HG02642 (cell line): Measurements from ENCODE around the gene SERPINB8.
"Not testable (repeated sequence)": the region's sequence is repeated elsewhere in the genome, so short reads cannot be mapped to it uniquely, and the experiment has no call there.

Source experiments
- ATAC-seq: cut with Tn5 transposase; IDR thresholded peaks from one replicate; pipeline ENCODE4 v1.9.1; 2021; ENCODE audit warnings: mild to moderate bottlenecking; ENCODE audit not compliant: unreplicated experiment, poor library complexity

Gene SERPINB8

GRCh38 chr18:63969942-63970808, at the start of gene SERPINB8:
Gene SERPINB8 (plus strand): TSS chr18:63970081. CDS start chr18:63978309, 8,228 bp downstream.
- peak; percentile 93 for ATAC-seq

GRCh38 chr18:63922049-63922448, 47.8 kb upstream of the SERPINB8 start:
- ATAC-seq: no peak

GRCh38 chr18:63924551-63924950, 45.3 kb upstream of the SERPINB8 start:
- no peak for ATAC-seq

GRCh38 chr18:63928331-63928730, 41.5 kb upstream of the SERPINB8 start:
- ATAC-seq: no peak

- ATAC-seq: not testable (repeated sequence)
Observed at GRCh38 chr18:63929369-63929768, 40.5 kb upstream of the SERPINB8 start.

- ATAC-seq: no peak
Observed at GRCh38 chr18:63930773-63931354, 39.0 kb upstream of the SERPINB8 start.

- peak; percentile 98 for ATAC-seq
Observed at GRCh38 chr18:63936156-63936931, 33.5 kb upstream of the SERPINB8 start.

- ATAC-seq: no peak
Observed at GRCh38 chr18:63936932-63937393, 32.9 kb upstream of the SERPINB8 start.

GRCh38 chr18:63940008-63940407, 29.9 kb upstream of the SERPINB8 start:
- no peak for ATAC-seq

- not testable (repeated sequence) for ATAC-seq
Observed at GRCh38 chr18:63940543-63941050, 29.3 kb upstream of the SERPINB8 start.

- ATAC-seq: no peak
Observed at GRCh38 chr18:63947051-63947790, 22.7 kb upstream of the SERPINB8 start.

GRCh38 chr18:63949068-63949737, 20.7 kb upstream of the SERPINB8 start, which contains the start of gene HMSD:
Gene HMSD (plus strand): TSS chr18:63949301. CDS start chr18:63953456, 4,155 bp downstream.
- ATAC-seq: peak; percentile 96

GRCh38 chr18:63951302-63951705, 18.6 kb upstream of the SERPINB8 start:
- ATAC-seq: peak; percentile 50

GRCh38 chr18:63953811-63954210, 16.1 kb upstream of the SERPINB8 start:
- ATAC-seq: no peak

GRCh38 chr18:63956755-63957154, 13.1 kb upstream of the SERPINB8 start:
- no peak for ATAC-seq

GRCh38 chr18:63960891-63961290, 9.0 kb upstream of the SERPINB8 start:
- ATAC-seq: no peak

GRCh38 chr18:63961435-63961980, 8.4 kb upstream of the SERPINB8 start:
- no peak for ATAC-seq

- ATAC-seq: no peak
Observed at GRCh38 chr18:63962137-63962536, 7.7 kb upstream of the SERPINB8 start.
